ENCODE measurements around the gene RPL35.
"Not testable (repeated sequence)": the region's sequence is repeated elsewhere in the genome, so short reads cannot be mapped to it uniquely, and the experiment has no call there.

RPL35 gene

DNA sequence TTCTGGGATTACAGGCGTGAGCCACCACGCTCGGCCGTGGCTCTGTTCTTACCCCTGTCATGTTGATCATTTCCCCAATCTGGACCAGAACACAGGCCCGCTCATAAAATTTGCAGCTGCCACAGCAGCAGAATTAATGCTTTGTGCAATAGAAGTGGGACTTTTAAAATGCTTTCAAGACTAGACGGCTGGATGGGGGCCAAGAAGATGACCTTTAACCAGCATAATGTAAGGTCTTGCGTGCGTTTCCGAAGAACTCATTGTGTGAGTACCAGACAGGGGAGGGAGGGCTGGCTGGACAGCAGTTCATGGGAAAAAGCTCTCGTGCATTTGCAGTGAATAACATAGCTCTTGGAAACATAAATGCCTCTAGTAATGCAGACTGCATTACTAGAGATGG lies 12.0 kb downstream of the RPL35 start:
- DNase-seq: no peak

DNA sequence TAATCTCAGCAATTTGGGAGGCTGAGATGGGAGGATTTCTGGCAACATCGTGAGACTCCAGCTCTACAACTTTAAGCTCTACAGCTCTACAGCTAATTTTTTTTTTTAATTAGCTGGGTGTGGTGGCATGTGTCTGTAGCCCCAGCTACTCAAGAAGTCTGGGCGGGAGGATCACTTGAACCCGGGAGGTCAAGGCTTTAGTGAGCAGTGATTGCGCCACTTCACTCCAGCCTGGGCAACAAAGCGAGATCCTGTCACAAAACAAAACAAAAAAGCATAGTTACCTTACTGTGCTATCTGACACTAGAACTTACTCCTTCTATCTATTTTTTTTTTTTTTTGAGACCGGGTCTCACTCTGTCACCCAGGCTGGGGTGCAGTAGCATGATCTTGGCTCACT lies 14.8 kb downstream of the RPL35 start:
- DNase-seq: no peak

DNA sequence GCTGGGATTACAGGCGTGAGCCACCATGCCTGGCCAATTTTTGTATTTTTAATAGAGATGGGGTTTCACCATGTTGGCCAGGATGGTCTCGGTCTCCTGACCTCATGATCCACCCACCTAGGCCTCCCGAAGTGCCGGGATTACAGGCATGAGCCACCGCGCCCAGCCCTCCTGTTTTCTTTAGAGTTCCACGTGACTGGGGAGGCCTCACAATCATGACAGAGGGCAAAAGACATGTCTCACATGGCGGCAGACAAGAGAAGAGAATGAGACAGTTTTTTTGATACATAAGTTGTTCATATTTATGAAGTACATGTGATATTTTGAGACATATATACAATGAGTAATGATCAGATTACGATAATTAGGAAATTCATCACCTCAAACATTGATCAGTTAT lies 15.3 kb downstream of the RPL35 start:
- not testable (repeated sequence) for DNase-seq

DNA sequence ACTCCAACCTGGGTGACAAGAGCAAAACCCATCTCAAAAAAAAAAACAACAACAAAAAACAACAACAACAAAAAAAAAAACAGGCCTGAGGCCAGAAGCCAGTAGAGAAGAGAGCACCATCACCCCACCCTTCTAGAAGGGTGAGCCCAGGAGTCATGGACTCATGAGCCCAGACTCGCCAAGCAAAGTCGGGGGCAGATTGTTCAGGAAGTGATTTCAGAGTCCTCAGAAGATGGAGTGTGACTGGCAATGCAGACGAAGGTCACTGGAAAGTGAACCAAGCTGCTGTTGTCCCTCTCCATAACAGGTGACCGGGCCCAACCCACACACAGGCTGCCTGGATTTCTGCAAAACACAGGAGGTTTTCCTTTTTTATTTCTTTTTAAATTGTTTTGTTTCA lies 17.5 kb downstream of the RPL35 start:
- no peak for DNase-seq

DNA sequence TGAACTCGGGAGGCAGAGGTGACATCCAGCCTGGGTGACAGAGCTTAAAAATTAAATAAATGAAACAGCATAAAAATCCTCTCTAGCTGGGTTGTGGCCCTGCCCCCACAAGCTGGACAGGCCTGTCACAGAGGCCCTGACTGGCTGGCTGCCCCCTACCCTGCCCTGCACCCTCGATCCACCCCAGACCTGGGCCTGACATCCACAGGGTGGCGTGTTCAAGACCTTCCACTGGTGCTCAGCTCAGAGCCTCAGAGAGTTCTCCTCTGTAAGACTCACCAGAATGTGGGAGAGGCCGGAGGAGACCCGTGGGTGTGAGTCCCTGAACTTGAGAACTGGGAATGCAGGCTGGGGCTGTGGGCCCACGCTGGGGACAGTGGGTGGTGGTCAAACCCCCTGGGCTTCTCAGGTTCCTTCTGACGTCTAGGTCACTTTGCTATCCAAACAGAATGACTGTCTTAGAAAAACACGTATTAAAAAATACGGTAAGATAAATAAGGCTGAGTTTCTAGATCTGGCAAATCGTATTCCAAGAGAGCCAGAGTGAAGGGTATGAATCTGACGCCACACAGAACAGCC lies 18.2 kb downstream of the RPL35 start:
- DNase-seq: no peak

DNA sequence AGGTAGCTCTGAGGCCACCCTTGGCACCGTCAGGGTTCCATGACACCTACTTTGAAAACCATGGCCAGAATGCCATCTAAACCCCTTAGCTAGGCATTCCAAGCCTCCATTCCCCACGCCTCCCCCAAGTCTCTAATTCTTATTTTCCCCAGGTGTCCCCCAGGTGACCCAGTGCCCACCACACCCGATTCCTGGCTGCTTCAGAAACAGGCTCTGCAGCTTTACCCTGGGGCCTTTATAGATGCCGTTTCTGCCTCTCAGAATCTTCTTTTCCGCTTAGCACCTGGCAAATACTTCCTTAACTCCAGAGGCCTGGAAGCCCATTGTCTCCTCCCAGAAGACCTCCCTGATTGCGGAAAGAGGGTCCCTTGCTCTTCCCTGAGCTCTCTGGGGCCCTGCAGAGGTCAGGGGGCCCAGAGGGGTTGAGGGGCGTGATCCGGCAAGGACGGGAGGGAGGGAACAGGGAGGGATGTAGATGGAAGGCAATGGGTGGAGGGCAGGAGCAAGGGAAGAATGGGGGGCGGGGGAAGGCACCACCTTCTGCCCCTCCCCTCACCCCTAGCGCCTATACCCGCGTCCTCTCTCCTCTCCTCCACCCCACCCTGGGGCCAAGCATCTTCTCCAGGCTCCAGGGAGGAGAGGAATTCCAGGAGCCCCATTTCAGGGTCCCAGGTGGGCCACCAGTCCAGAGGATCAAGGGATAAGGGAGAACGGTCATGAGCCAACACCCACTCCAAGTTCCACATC lies 20.5 kb downstream of the RPL35 start:
- DNase-seq: no peak

GRCh38 chr9:124840300-124840833 lies 21.4 kb downstream of the RPL35 start:
- no peak for DNase-seq

GRCh38 chr9:124839612-124840299 lies 22.0 kb downstream of the RPL35 start:
- no peak for DNase-seq

- not testable (repeated sequence) for DNase-seq
Measured at GRCh38 chr9:124838567-124839275, 23.0 kb downstream of the RPL35 start.

GRCh38 chr9:124838132-124838531 lies 23.6 kb downstream of the RPL35 start:
- not testable (repeated sequence) for DNase-seq

DNA sequence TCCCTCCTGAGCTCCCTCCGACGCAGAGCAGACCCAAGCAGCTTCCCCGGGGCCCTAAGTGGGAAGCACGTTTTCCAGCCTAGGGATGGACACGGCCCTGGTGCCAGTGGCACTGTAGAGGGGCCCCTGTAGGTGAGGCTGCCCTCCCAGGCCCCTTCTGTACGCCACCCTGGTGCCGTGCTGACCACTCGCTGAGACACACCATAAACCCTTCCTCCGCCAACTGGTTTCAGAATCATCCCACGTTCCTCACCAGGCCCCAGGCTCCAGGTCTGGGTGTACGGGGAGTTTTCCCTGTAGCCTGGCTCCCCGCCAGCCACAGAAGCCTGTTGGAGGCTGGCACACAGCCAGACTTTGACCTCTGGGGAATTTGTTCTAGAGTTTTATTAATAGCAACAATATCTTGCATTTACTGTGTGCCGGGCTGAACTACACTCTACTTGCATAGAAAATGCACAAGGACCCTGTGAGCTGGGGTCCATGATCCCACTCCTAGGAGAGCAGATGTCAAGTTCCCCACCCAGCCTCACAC lies 26.7 kb downstream of the RPL35 start:
- DNase-seq: no peak

GRCh38 chr9:124834591-124834990 lies 27.2 kb downstream of the RPL35 start:
- DNase-seq: no peak

- no peak for DNase-seq
Measured at GRCh38 chr9:124831642-124832364, 30.0 kb downstream of the RPL35 start.

GRCh38 chr9:124830593-124830992 lies 31.2 kb downstream of the RPL35 start:
- no peak for DNase-seq

DNA sequence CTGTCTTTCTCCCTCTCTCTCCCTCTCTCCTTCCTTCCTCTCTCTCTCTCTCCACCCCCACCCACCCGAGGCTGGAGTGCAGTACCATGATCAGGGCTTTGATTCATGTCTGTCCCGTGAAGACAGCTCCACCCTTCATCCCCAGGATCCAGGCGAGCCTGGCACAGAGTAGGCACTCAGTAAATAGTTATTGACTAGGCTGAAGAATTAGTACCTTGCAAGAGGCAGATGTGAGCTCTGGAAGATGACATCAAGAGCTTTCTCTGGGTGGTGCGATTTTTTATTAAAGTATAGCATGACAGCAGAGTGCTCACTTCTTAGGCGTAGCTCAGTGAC lies 32.5 kb downstream of the RPL35 start:
- no peak for DNase-seq

GRCh38 chr9:124828489-124829333 lies 33.0 kb downstream of the RPL35 start:
- DNase-seq: no peak

GRCh38 chr9:124820698-124821623 lies 40.8 kb downstream of the RPL35 start:
- no peak for DNase-seq

- DNase-seq: peak; percentile 37 to 67
Measured at GRCh38 chr9:124818431-124819281, 43.1 kb downstream of the RPL35 start.

GRCh38 chr9:124815601-124816000 lies 46.2 kb downstream of the RPL35 start:
- no peak for DNase-seq

All from SW 1271 (cell line).